ENCODE measurements around the gene PPIP5K1. TPM values are rescaled to one million over a fixed set of nuclear protein-coding genes. Genes with fewer than 3 reads are reported as not detected.

PPIP5K1 gene
- total RNA-seq, 4 donors from 2014 or later: 16.7 to 44.7 (median 22.1) TPM

DNA sequence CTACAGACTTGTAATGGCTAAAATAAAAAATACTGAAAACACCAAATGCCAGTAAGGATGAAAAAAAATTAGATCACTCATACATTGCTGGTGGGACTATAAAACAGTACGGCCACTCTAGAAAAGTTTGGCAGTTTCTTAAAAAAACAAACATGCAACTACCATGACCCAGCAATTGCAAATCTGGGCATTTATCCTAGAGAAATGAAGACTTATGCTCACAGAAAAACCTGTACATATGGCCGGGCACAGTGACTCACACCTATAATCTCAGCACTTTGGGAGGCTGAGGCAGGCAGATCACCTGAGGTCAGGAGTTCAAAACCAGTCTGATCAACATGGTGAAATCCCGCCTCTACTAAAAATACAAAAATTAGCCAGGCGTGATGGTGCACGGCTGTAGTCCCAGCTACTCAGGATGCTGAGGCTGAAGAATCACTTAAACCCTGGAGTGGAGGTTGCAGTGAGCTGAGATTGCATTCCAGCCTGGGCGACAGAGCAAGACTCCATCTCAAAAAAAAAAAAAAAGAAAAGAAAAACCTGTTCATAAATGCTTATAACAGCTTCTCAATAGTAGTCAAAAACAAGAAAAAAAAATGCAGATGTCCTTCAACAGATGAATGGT is 102.6 kb downstream of the PPIP5K1 start:
- no peak overlapping the region for H3K27ac ChIP-seq
- WGBS, 2 donors (ENCODE audit: low coverage in 1 of 2): 86 to 93% methylated on average over 1 to 6 of the region's 6 CpGs
- H3K27me3 ChIP-seq: no peaks in the 10 kb centered on the region
- H3K4me1 ChIP-seq: peaks cover 0 to 41% (median 0%) of the 10 kb centered on the region in 3 donors
- no peak for TF ChIP-seq EP300 (IDR thresholded peaks at IDR 0.05)
- no peak for TF ChIP-seq POLR2AphosphoS5 (IDR thresholded peaks at IDR 0.05)
- TF ChIP-seq, protein P1, sequence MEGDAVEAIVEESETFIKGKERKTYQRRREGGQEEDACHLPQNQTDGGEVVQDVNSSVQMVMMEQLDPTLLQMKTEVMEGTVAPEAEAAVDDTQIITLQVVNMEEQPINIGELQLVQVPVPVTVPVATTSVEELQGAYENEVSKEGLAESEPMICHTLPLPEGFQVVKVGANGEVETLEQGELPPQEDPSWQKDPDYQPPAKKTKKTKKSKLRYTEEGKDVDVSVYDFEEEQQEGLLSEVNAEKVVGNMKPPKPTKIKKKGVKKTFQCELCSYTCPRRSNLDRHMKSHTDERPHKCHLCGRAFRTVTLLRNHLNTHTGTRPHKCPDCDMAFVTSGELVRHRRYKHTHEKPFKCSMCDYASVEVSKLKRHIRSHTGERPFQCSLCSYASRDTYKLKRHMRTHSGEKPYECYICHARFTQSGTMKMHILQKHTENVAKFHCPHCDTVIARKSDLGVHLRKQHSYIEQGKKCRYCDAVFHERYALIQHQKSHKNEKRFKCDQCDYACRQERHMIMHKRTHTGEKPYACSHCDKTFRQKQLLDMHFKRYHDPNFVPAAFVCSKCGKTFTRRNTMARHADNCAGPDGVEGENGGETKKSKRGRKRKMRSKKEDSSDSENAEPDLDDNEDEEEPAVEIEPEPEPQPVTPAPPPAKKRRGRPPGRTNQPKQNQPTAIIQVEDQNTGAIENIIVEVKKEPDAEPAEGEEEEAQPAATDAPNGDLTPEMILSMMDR (IDR thresholded peaks at IDR 0.05): no peak
- no peak for TF ChIP-seq POLR2A (IDR thresholded peaks at IDR 0.05)
- ATAC-seq: no peak
- peaks cover 0 to 45% of the 10 kb centered on the region in 2 donors for H3K36me3 ChIP-seq
- no peaks in the 10 kb centered on the region for H3K9me3 ChIP-seq
- H3K4me3 ChIP-seq: no peak overlapping the region

DNA sequence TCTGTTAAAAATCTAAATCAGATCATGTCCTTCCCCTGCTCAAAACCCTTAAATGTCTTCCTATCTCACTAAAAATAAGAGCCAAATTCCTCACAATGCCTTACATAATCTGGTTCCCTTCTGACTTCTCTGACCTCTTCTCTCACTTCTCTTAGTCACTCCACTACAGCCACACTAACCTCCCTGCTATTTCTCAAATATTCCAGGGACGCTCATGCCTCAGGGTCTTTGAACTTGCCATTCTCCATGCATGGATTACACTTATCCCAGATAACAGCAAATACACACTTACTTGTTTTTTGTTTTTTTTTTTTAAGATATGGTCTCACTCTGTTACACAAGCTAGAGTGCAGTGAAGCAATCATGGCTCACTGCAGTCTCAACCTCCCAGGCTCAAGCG is 105.6 kb downstream of the PPIP5K1 start:
- no peak overlapping the region for H3K27ac ChIP-seq
- no peaks in the 10 kb centered on the region for H3K9me3 ChIP-seq
- WGBS, 2 donors (ENCODE audit: low coverage in 1 of 2): 80 to 90% methylated on average over 1 to 2 of the region's 2 CpGs
- H3K4me1 ChIP-seq: peaks cover 0 to 17% (median 0%) of the 10 kb centered on the region in 3 donors
- peaks cover 0 to 66% of the 10 kb centered on the region in 2 donors for H3K36me3 ChIP-seq
- no peak overlapping the region for H3K4me3 ChIP-seq
- ATAC-seq: no peak
- no peaks in the 10 kb centered on the region for H3K27me3 ChIP-seq
- TF ChIP-seq POLR2AphosphoS5 (IDR thresholded peaks at IDR 0.05) (no peak), EP300 (IDR thresholded peaks at IDR 0.05) (no peak), POLR2A (IDR thresholded peaks at IDR 0.05) (no peak)
- TF ChIP-seq, protein P1 (IDR thresholded peaks at IDR 0.05): no peak

Small RNA genes lying within 50 kb of the gene (small RNA-seq; reads per million reads assigned to genes)
- gene RNU6-554P: 0 reads per million in 4 donors
- 0 reads per million in 4 donors for gene RNU6-610P

Other genes starting within 250 kb of the PPIP5K1 start
- gene ZSCAN29, start 219.2 kb downstream of the PPIP5K1 start, total RNA-seq: 10 to 100 TPM; 18.0 to 30.7 (median 22.3) TPM
- gene TUBGCP4, start 219.1 kb downstream of the PPIP5K1 start, total RNA-seq: 10 to 100 TPM; 11.3 to 26.0 (median 14.2) TPM
- 10 to 100 TPM; 21.8 to 40.2 (median 33.5) TPM for gene TP53BP1, start 97.1 kb downstream of the PPIP5K1 start, total RNA-seq
- 10 to 100 TPM; 28.9 to 59.1 (median 35.1) TPM for gene MAP1A, start 72.6 kb downstream of the PPIP5K1 start, total RNA-seq
- 1 to 10 TPM in 2 of 4 donors, not detected in 2; 6.4 to 7.8 TPM for gene CKMT1B, start 3.8 kb upstream of the PPIP5K1 start, total RNA-seq
- under 1 TPM in 1 of 4 donors, not detected in 3; 0.40 TPM for gene STRC, start 28.6 kb upstream of the PPIP5K1 start, total RNA-seq
- 1 to 10 TPM in 3 of 4 donors, under 1 TPM in 1; 0.15 to 3.1 (median 2.1) TPM for gene CATSPER2, start 58.6 kb upstream of the PPIP5K1 start, total RNA-seq
- gene CKMT1A, start 103.7 kb upstream of the PPIP5K1 start, total RNA-seq: under 1 TPM in 2 of 4 donors, not detected in 2; 0.40 to 0.62 TPM
- 100 to 1,000 TPM in 3 of 4 donors, 10 to 100 TPM in 1; 85.3 to 141 (median 113) TPM for gene PDIA3, start 156.2 kb upstream of the PPIP5K1 start, total RNA-seq
- 1 to 10 TPM; 5.1 to 6.6 (median 5.8) TPM for gene ELL3, start 186.8 kb upstream of the PPIP5K1 start, total RNA-seq
- gene SERF2, start 202.1 kb upstream of the PPIP5K1 start, total RNA-seq: 100 to 1,000 TPM; 518 to 789 (median 702) TPM
- under 1 TPM in 1 of 4 donors, not detected in 3; 0.39 TPM for gene SERINC4, start 210.0 kb upstream of the PPIP5K1 start, total RNA-seq
- gene HYPK, start 210.4 kb upstream of the PPIP5K1 start, total RNA-seq: 1 to 10 TPM; 3.7 to 8.4 (median 7.7) TPM
- 10 to 100 TPM; 16.5 to 27.2 (median 19.7) TPM for gene MFAP1, start 234.5 kb upstream of the PPIP5K1 start, total RNA-seq
- 10 to 100 TPM in 2 of 4 donors, 1 to 10 TPM in 2; 6.4 to 11.4 (median 10.1) TPM for gene WDR76, start 236.8 kb upstream of the PPIP5K1 start, total RNA-seq